CD4-positive, alpha-beta T cell treated with Interleukin-17A for 1 hour (primary cell): ENCODE measurements around the gene TSPY9.
"Not testable (repeated sequence)": the region's sequence is repeated elsewhere in the genome, so short reads cannot be mapped to it uniquely, and the experiment has no call there.

ENCODE experiments used
- DNase-seq: peaks from one replicate; pipeline ENCODE4 v3.0.0-alpha.2; 2020

TSPY9 gene, protein sequence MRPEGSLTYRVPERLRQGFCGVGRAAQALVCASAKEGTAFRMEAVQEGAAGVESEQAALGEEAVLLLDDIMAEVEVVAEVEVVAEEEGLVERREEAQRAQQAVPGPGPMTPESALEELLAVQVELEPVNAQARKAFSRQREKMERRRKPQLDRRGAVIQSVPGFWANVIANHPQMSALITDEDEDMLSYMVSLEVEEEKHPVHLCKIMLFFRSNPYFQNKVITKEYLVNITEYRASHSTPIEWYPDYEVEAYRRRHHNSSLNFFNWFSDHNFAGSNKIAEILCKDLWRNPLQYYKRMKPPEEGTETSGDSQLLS

DNA sequence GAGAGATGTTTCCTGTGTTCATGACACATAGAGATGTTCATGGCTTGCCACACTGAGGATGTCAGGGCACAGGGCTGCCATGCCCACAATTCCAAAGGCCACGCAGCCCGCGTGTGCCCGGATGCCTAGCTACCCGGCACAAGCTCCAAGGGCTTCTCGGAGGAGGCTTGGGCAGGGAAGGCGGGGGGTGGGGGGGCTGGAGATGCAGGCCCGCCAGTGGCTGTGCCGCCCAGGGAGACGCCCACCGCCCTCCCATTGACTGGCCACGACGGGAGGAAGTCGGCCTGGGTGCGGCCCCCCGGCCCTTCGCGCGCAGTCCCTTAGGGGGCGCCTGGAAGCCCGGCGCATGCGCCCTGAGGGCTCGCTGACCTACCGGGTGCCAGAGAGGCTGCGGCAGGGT lies at the start of gene TSPY9:
TSPY9 (plus strand) TSS at position 301 of the 400 bp plus-strand sequence; CDS start at position 347, 46 bp downstream.
- not testable (repeated sequence) for DNase-seq

DNA sequence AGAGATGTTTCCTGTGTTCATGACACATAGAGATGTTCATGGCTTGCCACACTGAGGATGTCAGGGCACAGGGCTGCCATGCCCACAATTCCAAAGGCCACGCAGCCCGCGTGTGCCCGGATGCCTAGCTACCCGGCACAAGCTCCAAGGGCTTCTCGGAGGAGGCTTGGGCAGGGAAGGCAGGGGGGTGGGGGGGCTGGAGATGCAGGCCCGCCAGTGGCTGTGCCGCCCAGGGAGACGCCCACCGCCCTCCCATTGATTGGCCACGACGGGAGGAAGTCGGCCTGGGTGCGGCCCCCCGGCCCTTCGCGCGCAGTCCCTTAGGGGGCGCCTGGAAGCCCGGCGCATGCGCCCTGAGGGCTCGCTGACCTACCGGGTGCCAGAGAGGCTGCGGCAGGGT lies 20.4 kb upstream of the TSPY9 start, which contains the start of gene TSPY1:
TSPY1 (plus strand) TSS at position 301 of the 400 bp plus-strand sequence; CDS start at position 347, 46 bp downstream.
- not testable (repeated sequence) for DNase-seq

DNA sequence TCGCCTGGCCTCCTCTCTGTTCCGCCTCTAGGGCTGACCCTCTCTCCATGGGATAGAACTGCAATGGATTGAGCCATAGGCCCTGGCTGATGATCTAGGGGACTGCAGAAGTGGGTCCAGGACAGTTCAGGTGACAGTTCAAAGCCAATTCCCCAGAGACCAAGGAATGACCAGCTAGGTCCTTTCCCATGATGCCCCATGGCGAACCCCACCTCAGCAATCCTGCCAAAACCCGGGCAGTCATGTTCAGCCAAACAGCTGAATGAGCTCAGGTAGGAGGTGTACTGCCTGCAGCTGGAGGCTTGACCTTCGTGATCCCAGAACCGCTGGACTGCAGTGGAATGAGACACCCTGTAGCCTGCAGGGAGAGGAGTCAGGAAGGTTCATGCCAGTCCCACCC lies 17.3 kb downstream of the TSPY9 start:
- not testable (repeated sequence) for DNase-seq

DNA sequence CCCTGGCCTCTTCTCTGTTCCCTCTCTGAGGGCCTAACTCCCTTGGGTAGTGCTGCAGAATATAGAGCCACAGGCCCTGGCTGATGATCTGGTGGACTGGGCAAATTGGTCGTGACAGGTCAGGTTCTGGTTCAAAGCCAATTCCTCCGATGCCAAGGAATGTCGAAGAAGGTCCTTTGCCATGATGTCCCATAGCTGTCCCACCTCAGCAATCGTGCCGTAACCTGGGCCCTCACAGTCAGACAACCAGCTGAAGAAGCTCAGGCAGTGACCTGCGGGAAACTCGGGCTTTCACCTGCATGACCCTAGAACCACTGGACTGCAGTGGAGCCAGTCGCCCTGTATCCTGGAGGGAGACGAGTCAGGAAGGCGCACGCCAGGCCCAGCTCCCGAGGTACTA lies 29.2 kb downstream of the TSPY9 start:
- DNase-seq, result not testable (repeated sequence)

DNA sequence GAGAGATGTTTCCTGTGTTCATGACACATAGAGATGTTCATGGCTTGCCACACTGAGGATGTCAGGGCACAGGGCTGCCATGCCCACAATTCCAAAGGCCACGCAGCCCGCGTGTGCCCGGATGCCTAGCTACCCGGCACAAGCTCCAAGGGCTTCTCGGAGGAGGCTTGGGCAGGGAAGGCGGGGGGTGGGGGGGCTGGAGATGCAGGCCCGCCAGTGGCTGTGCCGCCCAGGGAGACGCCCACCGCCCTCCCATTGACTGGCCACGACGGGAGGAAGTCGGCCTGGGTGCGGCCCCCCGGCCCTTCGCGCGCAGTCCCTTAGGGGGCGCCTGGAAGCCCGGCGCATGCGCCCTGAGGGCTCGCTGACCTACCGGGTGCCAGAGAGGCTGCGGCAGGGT lies 40.5 kb downstream of the TSPY9 start, which contains the start of gene TSPY10:
TSPY10 (plus strand) TSS at position 301 of the 400 bp plus-strand sequence; CDS start at position 347, 46 bp downstream.
- DNase-seq, result not testable (repeated sequence)
